ENCODE results near the gene KIAA0753.

GRCh38 chr17:6569370-6570285 is 70.9 kb downstream of the KIAA0753 start:
- TF ChIP-seq ELF1 (IDR thresholded peaks at IDR 0.05) (no peak), GABPA (IDR thresholded peaks at IDR 0.05; ENCODE audit: low read depth) (no peak), CTCF (IDR thresholded peaks at IDR 0.05) (no peak), SMC3 (IDR thresholded peaks at IDR 0.05; ENCODE audit: low read depth, low read length) (no peak), TEAD4 (IDR thresholded peaks at IDR 0.05; ENCODE audit: borderline replicate concordance, insufficient read depth) (no peak)

All from SK-N-SH (cell line).